Thyroid gland (tissue), 4 donors: ENCODE data around the gene PCDHGA1. TPM values are rescaled to one million over a fixed set of nuclear protein-coding genes. Genes with fewer than 3 reads are reported as not detected.

Source experiments
- DNase-seq, 2 donors: peaks; one replicate each; pipeline ENCODE4 v3.0.0-alpha.2; 2019
- H3K27ac ChIP-seq, 3 donors: fragments of 200-600 bp; sonication (generic); 1 replicate in 2 of 3; 2 replicates in 1 of 3; pipeline ENCODE4 v1.5.1; 2016 to 2019; ENCODE audit warnings: mild to moderate bottlenecking in 1 of 3, moderate library complexity in 1 of 3
- H3K27me3 ChIP-seq: fragments of 200-600 bp; sonication (generic); one replicate; pipeline ENCODE4 v1.5.1; 2019
- H3K36me3 ChIP-seq, 2 donors: fragments of 200-600 bp; sonication (generic); one replicate each; pipeline ENCODE4 v1.5.1; 2016 to 2019
- H3K4me1 ChIP-seq, 2 donors: fragments of 200-600 bp; sonication (generic); one replicate each; pipeline ENCODE4 v1.5.1; 2017 to 2019
- H3K4me3 ChIP-seq, 3 donors: fragments of 200-600 bp; sonication (generic); replicated peaks in 1 of 3; 1 replicate in 2 of 3; 2 replicates in 1 of 3; pipeline ENCODE4 v1.5.1; 2016; ENCODE audit warnings: mild to moderate bottlenecking in 1 of 3
- H3K9me3 ChIP-seq: fragments of 200-600 bp; sonication (generic); one replicate; pipeline ENCODE4 v1.5.1; 2017
- POLR2A ChIP-seq, 2 donors: fragments of 450-650 bp; IDR thresholded peaks; one replicate each; pipeline ENCODE4 v1.6.1; 2017; ENCODE audit warnings: antibody characterized with exemption in 2 of 2, mild to moderate bottlenecking in 2 of 2, moderate library complexity in 1 of 2
- WGBS, 2 donors: methylation state at CpG; one replicate each; pipeline ENCODE4 v1.1.5; 2017; 5-methylcytosine and 5-hydroxymethylcytosine counted together
- intact Hi-C: fragments of 100-400 bp; cut with DNase I; formaldehyde crosslinking; loops from one replicate; pipeline ENCODE4 v1.15.1; 2023
- total RNA-seq, 4 donors: library from RNA; depleted of rRNA; stranded (reverse); fragments of >200 nt; gene quantifications; one replicate each; pipeline ENCODE4 v1.2.3, GENCODE V29; 2016
- TF ChIP-seq, protein P1 (sequence below), 6 experiments: fragments of 200-600 bp in 3 of 6; fragments of 450-650 bp in 3 of 6; sonication (generic) in 3 of 6; IDR thresholded peaks; one replicate each; pipeline ENCODE4 v1.5.1; 2016 to 2019; ENCODE audit warnings: antibody characterized with exemption in 6 of 6, mild to moderate bottlenecking in 2 of 6, inconsistent platforms in 1 of 6, moderate library complexity in 1 of 6

PCDHGA1 gene
- total RNA-seq, 4 donors from 2014 or later = 0.40 to 1.3 (median 0.87) TPM

DNA sequence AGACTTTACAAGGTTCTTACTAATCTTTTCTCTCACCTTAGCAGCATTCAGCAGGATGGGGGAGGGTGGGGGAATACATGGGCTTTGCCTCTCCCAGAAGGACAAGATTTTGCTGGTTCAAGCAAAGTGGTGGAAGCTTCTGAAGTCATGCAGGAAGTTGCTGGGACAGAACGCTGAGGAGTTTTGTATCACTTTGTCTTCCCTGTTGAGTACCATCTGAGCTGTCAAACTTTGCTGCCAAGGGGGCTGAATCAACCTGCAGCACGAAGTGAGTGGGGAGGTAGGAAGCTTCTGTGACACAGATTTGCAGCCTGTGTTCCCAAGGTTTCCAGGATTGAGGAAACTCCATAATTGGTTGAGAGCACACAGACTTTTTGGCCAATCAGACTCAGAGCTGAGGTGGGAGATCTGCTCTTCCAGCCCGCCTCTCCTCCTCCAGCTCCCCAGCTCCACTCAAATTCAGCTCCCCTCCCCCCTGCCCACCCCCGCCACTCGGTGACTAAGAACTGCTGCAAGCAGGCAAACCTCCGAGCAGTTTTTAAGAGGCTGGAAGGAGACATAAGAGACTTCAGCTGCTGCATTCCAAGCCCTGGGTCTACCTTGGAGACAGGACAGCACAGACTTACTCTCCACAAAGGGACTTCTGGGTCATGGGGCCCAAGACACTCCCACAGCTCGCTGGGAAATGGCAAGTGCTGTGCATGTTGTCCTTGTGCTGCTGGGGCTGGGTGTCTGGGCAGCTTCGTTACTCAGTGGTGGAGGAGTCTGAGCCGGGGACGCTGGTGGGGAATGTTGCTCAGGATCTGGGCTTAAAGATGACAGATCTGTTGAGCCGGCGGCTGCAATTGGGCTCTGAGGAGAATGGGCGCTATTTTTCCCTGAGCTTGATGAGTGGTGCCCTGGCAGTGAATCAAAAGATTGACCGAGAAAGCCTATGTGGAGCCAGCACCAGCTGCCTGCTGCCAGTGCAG is 158.6 kb downstream of the PCDHGA1 start, which contains the start of gene PCDHGC5:
PCDHGC5 (plus strand) TSS at position 491 of the 971 bp plus-strand sequence; CDS start at position 651, 160 bp downstream.
- 57 to 65% methylated on average over 13 to 14 of the region's 14 CpGs for WGBS, 2 donors
- intact Hi-C loops = no loop called here

DNA sequence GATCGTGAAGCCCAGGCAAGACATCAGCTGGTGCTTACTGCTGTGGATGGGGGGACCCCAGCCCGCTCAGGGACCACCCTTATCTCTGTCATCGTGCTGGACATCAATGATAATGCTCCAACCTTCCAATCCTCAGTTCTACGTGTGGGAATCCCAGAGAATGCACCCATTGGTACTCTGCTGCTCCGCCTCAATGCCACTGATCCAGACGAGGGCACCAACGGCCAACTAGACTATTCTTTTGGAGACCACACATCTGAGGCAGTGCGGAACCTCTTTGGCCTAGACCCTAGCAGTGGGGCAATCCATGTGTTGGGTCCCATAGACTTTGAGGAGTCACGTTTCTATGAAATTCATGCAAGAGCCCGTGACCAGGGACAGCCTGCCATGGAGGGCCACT is 159.5 kb downstream of the PCDHGA1 start:
- no peak overlapping the region for H3K27ac ChIP-seq
- TF ChIP-seq, protein P1, sequence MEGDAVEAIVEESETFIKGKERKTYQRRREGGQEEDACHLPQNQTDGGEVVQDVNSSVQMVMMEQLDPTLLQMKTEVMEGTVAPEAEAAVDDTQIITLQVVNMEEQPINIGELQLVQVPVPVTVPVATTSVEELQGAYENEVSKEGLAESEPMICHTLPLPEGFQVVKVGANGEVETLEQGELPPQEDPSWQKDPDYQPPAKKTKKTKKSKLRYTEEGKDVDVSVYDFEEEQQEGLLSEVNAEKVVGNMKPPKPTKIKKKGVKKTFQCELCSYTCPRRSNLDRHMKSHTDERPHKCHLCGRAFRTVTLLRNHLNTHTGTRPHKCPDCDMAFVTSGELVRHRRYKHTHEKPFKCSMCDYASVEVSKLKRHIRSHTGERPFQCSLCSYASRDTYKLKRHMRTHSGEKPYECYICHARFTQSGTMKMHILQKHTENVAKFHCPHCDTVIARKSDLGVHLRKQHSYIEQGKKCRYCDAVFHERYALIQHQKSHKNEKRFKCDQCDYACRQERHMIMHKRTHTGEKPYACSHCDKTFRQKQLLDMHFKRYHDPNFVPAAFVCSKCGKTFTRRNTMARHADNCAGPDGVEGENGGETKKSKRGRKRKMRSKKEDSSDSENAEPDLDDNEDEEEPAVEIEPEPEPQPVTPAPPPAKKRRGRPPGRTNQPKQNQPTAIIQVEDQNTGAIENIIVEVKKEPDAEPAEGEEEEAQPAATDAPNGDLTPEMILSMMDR (IDR thresholded peaks at IDR 0.05) = no peak
- no peak for TF ChIP-seq POLR2A (IDR thresholded peaks at IDR 0.05)
- WGBS, 2 donors = 92 to 95% methylated on average over 6 to 10 of the region's 10 CpGs
- no peak for DNase-seq
- no peaks in the 10 kb centered on the region for H3K27me3 ChIP-seq
- intact Hi-C loops = no loop called here
- H3K4me1 ChIP-seq = peaks cover 13 to 38% of the 10 kb centered on the region in 2 donors
- H3K36me3 ChIP-seq = no peaks in the 10 kb centered on the region
- H3K9me3 ChIP-seq = no peaks in the 10 kb centered on the region
- H3K4me3 ChIP-seq = no peak overlapping the region

More for the DNA sequence above, 158.6 kb downstream of the PCDHGA1 start, which contains the start of gene PCDHGC5:
- Histone ChIP-seq H3K9me3 (no peaks in the 10 kb centered on the region), H3K4me1 (peaks cover 19 to 48% of the 10 kb centered on the region in 2 donors), H3K27ac (no peak within 1 kb of the TSS), H3K36me3 (no peaks in the 10 kb centered on the region), H3K27me3 (no peaks in the 10 kb centered on the region), H3K4me3 (no peak within 1 kb of the TSS)
- TF ChIP-seq POLR2A (IDR thresholded peaks at IDR 0.05) = no peak
- TF ChIP-seq, protein P1 (IDR thresholded peaks at IDR 0.05) = no peak
- no peak for DNase-seq

DNA sequence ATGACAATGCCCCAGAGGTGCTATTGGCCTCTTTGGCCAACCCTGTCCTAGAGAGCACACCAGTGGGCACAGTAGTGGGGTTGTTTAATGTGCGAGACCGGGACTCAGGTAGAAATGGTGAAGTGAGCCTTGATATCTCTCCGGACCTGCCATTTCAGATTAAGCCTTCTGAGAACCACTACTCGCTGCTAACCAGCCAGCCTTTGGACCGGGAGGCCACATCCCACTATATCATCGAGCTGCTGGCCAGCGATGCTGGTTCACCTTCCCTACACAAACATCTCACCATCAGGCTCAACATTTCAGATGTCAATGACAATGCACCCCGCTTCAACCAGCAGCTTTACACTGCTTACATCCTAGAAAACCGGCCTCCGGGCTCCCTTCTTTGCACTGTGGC is 160.0 kb downstream of the PCDHGA1 start:
- no peaks in the 10 kb centered on the region for H3K36me3 ChIP-seq
- no peak for DNase-seq
- H3K4me3 ChIP-seq = no peak overlapping the region
- WGBS, 2 donors = 93 to 96% methylated on average over 10 of the region's 10 CpGs
- intact Hi-C loops = no loop called here
- no peak overlapping the region for H3K27ac ChIP-seq
- H3K9me3 ChIP-seq = no peaks in the 10 kb centered on the region
- TF ChIP-seq, protein P1 (IDR thresholded peaks at IDR 0.05) = no peak
- TF ChIP-seq POLR2A (IDR thresholded peaks at IDR 0.05) = no peak
- H3K27me3 ChIP-seq = no peaks in the 10 kb centered on the region
- peaks cover 12 to 35% of the 10 kb centered on the region in 2 donors for H3K4me1 ChIP-seq

DNA sequence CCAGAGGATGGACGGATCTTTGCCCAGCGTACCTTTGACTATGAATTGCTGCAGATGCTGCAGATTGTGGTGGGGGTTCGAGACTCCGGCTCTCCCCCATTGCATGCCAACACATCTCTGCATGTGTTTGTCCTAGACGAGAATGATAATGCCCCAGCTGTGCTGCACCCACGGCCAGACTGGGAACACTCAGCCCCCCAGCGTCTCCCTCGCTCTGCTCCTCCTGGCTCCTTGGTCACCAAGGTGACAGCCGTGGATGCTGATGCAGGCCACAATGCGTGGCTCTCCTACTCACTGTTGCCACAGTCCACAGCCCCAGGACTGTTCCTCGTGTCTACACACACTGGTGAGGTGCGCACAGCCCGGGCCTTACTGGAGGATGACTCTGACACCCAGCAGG is 160.5 kb downstream of the PCDHGA1 start:
- H3K27ac ChIP-seq = no peak overlapping the region
- intact Hi-C loops = no loop called here
- no peaks in the 10 kb centered on the region for H3K36me3 ChIP-seq
- 91 to 95% methylated on average over 8 to 13 of the region's 13 CpGs for WGBS, 2 donors
- no peaks in the 10 kb centered on the region for H3K9me3 ChIP-seq
- DNase-seq = no peak
- H3K4me3 ChIP-seq = no peak overlapping the region
- peaks cover 12 to 30% of the 10 kb centered on the region in 2 donors for H3K4me1 ChIP-seq
- TF ChIP-seq, protein P1 (IDR thresholded peaks at IDR 0.05) = no peak
- no peak for TF ChIP-seq POLR2A (IDR thresholded peaks at IDR 0.05)
- H3K27me3 ChIP-seq = no peaks in the 10 kb centered on the region
